NCI-H2029 (cell line): ENCODE results near the gene PAPPA.

Experiments used
- DNase-seq: peaks from one replicate; lab custom pipeline; 2025; lab: John Stamatoyannopoulos, UW

PAPPA gene

GRCh38 chr9:116181853-116182610, 28.4 kb downstream of the PAPPA start:
- DNase-seq: no peak

DNA sequence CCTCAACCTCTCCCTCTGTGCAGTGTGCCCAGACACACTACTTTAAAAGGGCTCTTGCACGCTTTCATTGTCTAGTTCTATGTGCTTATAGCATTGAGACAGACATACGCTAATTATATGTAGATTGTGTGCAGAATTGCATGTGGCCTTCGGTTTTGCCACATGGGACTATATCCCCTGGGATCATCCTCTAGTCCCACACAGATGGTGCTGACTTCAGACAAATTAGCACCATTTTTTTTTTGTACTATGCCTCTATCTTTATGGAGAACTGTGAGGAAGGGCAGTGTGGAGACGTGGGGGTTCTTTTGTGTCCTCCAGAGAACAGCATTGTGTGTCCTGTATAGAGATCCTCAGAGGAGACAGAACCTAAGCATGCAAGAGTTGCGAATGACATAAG, 29.3 kb downstream of the PAPPA start:
- no peak for DNase-seq

DNA sequence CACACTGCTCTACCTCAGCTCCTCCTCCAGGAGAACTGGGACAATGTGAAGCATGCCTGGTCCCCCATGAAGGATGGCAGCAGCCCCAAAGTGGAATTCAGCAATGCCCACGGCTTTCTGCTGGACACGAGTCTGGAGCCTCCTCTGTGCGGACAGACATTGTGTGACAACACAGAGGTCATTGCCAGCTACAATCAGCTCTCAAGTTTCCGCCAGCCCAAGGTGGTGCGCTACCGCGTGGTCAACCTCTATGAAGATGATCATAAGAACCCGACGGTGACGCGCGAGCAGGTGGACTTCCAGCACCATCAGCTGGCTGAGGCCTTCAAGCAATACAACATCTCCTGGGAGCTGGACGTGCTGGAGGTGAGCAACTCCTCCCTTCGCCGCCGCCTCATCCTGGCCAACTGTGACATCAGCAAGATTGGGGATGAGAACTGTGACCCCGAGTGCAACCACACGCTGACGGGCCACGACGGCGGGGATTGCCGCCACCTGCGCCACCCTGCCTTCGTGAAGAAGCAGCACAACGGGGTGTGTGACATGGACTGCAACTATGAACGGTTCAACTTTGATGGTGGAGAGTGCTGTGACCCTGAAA, 34.1 kb downstream of the PAPPA start:
- DNase-seq: no peak

- DNase-seq: no peak
These were observed 36.1 kb downstream of the PAPPA start for GRCh38 chr9:116189683-116190082.

DNA sequence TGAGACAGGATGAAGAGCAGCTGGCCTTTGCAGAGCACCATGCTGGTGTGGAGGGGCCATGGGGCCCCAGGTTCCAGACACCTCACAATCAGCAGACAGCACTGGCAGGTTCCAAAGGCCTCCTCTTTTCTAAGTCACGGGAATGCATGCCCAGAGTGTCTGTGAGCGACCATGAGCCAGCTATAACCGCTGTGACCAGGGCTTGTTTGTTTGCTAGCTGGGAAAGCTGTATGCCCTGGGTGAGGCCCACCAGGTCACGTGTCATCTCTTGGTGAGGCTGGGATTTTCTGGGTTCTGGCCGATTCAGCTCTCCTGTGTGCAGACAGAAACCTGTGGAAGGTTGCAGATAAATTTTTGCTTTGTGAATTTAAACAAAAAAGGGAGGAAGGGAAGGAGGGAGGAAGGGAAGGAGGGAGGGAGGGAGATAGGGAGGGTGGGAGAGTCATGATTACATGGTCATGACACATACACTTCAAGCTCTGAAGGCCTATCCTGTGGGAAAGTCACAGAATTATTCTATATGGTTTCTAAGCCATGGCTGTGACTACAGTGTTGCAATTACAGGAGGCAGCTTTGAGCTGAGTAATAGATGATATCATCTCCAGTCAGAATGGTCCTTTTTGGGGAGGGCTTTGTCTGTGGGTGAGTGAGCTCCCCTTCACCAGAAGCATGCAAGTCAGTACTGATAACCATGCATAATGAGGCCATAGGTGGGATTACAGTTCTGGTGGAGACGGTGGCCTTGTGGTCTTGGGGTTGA, 37.2 kb downstream of the PAPPA start:
- no peak for DNase-seq

DNA sequence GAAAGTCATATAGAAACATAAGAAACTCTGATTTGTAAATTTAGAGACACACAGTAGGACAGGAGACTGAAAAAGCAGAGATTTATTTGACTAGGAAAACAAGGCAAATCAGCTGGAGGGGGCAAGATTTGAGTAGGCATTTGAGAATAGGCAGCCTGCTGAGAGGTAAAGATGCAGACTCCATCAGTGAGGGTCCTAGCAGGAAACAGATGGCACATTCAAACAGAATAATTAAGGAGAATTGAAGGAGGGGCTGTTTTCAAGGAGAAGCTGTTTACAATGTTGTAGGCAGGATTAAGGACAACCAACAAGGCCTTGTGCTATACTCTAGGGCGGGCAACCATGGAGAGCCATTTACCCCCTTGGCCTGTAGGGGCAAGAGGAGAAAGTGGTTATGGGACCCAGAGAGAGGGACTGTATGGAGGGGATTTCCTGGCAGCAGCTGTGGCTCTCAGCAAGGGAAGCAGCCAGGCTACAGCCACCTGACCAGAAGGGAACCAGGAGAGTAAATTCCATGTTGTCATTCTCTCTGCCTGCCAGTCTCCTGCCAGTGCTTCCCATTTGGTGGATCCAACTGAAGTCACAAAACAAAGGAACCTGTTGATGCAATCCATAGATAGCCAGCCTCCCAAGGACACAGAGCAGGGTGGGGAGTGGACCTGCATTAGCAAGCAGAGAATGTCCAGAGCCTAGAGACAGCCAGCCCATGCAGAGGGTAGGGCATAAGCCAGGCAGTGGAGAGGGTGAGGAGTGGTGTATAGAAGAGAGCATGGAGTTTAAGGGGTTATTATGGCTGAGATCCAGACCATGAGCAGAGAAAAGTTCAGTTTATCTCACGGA, 38.2 kb downstream of the PAPPA start:
- no peak for DNase-seq

GRCh38 chr9:116193636-116194035, 40.0 kb downstream of the PAPPA start:
- DNase-seq: no peak

DNA sequence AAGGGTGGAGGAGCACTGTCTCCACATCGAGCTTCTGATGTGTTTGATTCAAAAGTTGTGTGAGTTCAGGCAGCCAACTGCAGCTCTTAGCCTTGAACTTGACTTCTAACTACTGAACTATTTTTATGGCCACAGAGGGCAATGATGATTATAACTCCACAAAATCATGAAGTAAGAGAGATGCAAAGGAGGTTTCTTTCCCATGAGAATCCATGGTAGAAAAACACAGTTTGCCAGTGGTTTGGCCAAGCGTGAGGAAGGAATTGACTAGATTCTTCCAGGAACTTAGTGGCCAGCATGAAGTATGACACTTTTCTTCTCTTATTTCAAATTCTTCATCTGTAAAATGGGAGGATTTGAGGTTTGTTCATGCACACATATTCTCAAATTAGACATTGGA, 43.2 kb downstream of the PAPPA start:
- DNase-seq: no peak

- no peak for DNase-seq
These were observed 44.8 kb downstream of the PAPPA start for GRCh38 chr9:116198344-116198743.

DNA sequence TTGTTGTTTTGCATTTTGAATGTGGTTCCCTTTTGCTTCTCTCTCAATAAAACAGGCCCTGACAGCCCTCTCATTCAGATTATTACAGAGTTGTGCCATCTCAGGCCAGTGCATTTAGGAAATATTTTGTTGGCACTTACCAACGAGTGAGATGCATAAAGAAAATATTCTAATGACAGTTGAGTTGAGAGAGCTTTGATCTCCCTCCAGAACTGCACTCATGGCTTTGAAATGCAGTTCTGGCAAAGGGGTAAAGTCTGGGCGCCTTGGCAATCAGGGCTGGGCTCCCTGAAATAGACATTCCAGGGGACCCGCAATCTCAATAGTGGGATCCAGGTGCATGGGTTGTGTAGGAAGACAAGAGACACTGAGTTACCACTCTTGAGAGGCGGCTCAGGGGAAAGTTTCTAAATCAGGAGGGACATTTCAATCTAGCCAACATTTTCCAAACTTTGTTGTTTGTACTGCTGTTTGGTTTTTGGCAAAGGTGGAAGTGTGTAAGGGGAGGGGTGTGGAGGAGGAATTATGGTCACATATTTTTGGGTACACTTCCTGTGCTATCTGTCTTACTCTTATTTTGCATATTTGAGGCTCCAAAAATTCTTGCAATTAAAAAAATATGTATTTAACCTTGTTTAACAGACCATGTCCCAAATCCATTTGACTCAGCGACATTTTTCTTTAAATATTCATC, 48.8 kb downstream of the PAPPA start:
- no peak for DNase-seq

GRCh38 chr9:116204252-116204882, 50.8 kb downstream of the PAPPA start:
- DNase-seq: no peak

DNA sequence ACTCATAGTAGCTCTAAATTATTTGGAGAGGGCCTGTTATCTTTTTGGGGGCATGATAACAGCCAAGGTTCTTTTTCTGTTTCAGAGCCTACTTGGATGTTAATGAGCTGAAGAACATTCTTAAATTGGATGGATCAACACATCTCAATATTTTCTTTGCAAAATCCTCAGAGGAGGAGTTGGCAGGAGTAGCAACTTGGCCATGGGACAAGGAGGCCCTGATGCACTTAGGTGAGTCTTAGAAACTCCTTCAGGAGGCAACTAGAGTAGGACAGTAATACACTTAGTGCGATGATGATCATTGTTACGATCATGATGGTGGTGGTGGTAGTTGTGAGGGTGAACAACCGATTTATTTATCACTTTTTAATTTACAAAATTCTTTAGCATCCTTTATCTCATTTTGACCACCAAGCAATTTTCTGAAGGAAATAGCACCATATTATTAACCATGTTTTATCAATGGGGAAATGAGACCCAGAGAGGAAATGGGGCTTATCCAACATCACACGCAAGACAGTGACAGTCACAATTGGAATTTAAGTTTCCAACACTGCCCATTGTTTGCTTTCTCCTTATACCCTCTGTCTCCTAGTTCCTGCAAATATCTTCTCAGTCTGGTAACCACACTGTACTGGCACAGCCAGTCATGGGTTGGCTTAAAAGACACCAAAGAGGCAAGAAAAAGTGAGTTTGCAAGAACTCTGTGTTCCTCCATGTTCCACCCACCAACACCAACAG, 54.0 kb downstream of the PAPPA start:
- no peak for DNase-seq

DNA sequence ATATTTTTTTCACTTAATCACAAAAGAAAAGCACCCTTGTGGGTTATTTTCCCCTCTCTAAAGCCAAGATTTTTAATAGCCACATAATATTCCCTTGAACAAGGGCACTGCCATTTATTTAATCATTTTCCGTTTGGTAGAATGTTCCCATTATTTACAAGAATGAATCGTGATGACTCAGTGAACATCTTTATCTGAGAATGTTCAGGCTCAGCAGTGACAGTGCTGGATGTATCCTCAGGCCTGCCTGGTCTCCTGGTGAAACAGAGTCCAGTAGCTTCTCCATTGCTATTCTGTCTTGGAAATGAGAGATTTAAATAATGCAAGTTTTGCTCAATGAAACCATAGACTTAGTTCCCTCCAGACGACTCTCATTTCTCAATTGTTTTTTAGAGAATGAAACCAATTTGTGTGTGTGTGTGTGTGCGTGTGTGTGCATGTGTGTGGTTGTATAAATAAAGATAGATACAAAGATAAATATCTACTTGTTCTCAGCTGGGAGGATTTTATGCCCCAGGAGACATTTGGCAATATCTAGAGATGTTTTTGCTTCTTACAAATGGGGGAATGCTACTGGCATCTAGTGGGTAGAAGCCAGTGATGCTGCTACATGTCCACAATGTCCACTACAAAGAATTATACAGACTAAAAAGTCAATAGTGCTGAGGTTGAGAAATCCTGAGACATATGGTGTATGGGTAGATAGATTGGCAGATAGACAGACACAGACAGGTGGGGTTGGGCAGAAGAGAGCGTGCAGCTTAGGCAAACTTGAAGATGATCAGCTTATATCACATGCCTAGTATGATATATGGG, 55.0 kb downstream of the PAPPA start:
- DNase-seq: no peak

DNA sequence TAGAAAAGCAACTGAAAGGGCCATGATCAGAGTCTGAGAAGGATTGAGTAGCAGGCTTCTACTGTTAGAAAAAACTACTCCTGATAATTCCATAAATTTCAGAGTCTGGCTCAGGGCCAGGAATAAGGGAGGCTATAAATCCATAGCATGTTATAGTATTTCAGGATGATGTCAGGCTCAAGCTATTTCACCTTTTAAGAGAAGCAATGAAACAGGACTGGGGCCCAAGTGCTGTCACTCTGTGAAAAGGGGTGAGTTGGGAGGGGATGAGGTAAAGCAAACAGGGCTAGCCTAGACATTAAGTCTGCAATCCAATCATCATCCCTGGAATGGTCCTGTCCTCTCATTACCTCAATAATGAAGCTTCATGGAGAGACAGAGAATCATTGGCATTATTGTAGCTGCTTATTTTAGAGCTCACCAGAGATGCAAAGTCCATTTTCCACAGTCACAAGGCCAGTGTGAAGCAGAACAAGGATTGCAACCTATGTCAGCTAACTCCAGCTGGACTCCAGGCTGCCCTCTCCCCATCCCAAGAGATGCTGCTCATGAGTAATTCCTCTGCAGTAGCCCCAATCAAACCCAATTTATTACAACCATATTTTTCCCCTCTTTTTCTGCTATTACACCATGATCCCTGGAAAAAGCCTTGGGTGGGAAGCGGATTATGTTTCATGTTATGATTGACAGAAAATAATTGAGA, 56.0 kb downstream of the PAPPA start:
- DNase-seq: no peak

GRCh38 chr9:116212986-116213692, 59.5 kb downstream of the PAPPA start:
- no peak for DNase-seq

- no peak for DNase-seq
These were observed 60.1 kb downstream of the PAPPA start for GRCh38 chr9:116213693-116214047.

DNA sequence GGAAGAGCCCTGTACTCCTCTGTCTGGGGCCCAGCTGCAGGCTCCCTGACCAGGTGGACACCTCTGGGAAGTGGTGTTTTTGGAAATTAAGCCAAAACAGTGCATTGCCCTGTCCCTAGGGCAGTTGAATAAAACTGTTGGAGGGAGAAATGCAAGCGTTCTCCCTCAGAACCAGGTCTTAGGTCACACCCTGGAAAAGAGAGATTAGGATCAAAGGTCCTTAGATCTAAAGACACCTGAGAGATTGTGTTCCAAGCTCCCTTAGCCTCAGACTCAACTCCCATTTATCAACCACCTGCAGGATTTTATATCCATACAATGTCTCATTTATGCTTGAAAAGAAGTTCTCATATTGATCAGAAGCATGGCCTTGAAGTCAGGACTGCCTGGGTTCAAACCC, 64.8 kb downstream of the PAPPA start:
- DNase-seq: no peak

DNA sequence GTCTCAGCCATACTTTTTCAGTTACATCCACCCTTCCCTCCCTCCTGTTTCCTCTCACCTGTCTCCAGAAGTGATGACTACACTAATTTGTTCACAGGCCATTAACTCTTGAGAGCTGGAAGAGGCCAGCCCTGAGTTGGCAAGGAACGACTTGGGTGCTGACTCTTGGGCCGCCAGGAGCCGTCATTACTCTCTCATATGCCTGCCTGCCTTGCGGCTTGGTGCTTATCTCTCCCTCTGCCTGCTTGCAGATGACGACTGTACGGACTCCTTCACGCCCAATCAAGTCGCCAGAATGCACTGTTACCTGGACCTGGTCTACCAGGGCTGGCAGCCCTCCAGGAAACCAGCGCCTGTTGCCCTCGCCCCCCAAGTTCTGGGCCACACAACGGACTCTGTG, 66.1 kb downstream of the PAPPA start:
- DNase-seq: peak; percentile 90
